RWPE2 (cell line): ENCODE measurements around the gene FAM174B.

ENCODE experiments used
- ATAC-seq: fragments of 200-7000 bp; cut with Tn5 transposase; 3 replicates; pipeline ENCODE4 v1.9.1; 2021; ENCODE audit warnings: low read depth
- DNase-seq: peaks from one replicate; pipeline ENCODE4 v3.0.0-alpha.2; 2020; ENCODE audit warnings: low spot score
- H3K27ac ChIP-seq: fragments of 450-650 bp; 2 replicates; pipeline ENCODE4 v1.5.1; 2017; ENCODE audit warnings: mild to moderate bottlenecking; ENCODE audit not compliant: poor library complexity, severe bottlenecking
- H3K27me3 ChIP-seq: fragments of 250-450 bp; sonication (Bioruptor Pico); 2 replicates; pipeline ENCODE4 v1.5.1; 2021; ENCODE audit warnings: mild to moderate bottlenecking, moderate library complexity; ENCODE audit not compliant: insufficient read depth, poor library complexity, severe bottlenecking
- H3K36me3 ChIP-seq: fragments of 250-450 bp; sonication (Bioruptor Pico); 2 replicates; pipeline ENCODE4 v1.5.1; 2020; ENCODE audit warnings: low read depth, mild to moderate bottlenecking, moderate library complexity
- H3K4me1 ChIP-seq: fragments of 250-450 bp; sonication (Bioruptor Pico); 2 replicates; pipeline ENCODE4 v1.5.1; 2021; ENCODE audit warnings: mild to moderate bottlenecking, moderate library complexity; ENCODE audit not compliant: insufficient read depth, poor library complexity, severe bottlenecking
- H3K4me3 ChIP-seq: fragments of 250-450 bp; sonication (Bioruptor Pico); 2 replicates; pipeline ENCODE4 v1.5.1; 2021; ENCODE audit warnings: mild to moderate bottlenecking, moderate library complexity; ENCODE audit not compliant: severe bottlenecking
- H3K9me3 ChIP-seq: fragments of 250-450 bp; sonication (Bioruptor Pico); 2 replicates; pipeline ENCODE4 v1.5.1; 2021; ENCODE audit warnings: mild to moderate bottlenecking, moderate library complexity; ENCODE audit not compliant: severe bottlenecking
- CTCF ChIP-seq: fragments of 450-650 bp; IDR thresholded peaks from one replicate; pipeline ENCODE4 v1.5.1; 2017; ENCODE audit warnings: mild to moderate bottlenecking, moderate library complexity; ENCODE audit not compliant: poor library complexity, severe bottlenecking

Gene FAM174B

DNA sequence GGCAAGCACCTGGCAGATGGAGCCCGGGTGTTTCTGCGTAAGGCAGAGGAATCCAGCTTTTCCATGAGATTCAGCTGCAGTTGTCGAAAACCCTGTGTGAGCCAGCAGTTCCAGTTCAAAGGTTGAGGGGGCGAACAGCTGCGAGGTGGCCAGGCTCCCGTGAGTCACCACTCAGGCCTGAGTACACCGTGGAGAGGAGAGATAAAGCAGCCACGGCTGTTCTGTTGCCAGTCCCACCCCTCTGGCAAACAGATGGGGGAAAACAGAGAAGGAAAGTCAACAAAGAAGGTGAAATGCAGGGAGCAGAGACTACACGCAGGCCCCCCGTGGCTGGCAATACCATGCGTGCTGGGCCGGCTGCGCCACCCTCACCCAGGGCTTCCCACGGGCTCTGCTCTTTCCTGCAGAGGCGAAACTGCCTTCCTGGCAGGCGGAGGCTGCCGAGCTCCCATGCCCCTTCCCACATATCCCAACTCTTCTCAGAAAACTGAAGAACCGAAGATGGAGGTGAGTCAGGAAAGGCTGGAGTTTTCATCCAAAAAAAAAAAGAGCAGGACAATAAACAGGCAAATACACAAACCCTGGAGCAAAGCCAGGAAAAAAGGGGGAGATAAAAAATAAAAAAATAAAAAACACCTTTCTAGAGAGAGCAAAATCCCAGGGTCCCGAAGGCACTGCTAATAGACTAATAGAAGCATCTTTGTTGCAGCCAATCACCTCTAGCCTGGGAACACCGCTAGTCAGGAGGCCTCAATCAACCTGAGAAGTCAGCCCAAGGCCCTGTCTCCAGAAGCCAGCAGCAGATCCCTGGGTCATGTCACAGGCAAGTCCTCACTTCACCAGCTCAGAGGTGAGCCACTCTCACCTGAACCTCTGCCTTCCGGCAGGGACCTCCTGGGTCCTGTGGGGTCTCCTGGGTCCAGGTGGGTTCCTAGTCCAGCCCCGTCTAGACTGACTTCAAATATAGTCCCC, 37.7 kb downstream of the FAM174B start:
- no peak overlapping the region for H3K4me3 ChIP-seq

DNA sequence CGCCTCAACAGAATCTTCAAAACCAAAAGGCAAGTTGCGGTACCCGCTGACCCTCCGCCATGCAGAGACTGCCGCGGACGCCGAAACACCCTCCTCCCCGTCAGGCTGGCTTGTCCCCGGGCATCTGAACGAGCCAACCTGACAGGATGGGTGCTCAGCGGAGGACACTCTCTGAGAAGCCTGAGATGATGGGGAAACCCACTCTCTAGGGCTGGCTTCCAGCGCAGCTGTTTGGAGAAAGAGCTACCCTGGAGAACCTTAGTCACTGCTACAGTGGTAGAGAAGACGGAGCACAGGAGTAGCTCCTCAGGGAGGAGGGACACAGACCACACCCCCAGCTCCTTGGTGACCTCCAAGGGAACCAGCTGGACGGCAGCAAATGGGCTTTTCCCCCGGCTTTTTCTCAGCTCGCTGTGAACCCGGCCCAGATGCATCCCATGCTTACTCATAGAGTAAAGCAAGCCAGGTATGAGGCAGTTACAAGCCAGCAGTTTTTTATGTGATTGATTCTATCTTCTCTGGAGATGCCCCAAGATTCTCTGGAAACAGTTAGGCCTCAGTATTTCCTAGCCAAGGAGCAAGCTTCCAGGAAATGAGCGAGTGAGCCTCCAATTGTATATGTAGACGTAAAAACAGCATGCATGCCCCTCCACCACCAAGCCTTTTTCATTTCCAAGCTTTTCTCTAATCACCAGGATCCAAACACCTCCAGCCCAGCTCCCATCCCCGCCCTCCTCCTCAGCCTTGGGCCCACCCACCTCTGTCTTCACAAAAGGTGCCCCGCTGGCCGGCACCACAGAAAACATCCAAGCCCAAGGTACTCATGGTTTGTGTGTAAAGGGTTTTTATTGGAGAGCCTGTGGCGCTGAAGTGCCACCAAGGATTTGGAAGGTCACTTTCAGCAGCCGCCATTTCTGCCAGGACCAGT, 38.7 kb downstream of the FAM174B start:
- Histone ChIP-seq H3K9me3 (no peaks in the 10 kb centered on the region), H3K27ac (no peak overlapping the region), H3K36me3 (no peaks in the 10 kb centered on the region), H3K4me1 (no peaks in the 10 kb centered on the region), H3K27me3 (no peaks in the 10 kb centered on the region), H3K4me3 (no peak overlapping the region)
- no peak for TF ChIP-seq CTCF
- no peak for ATAC-seq
- DNase-seq: peak; percentile 64

More for the DNA sequence above, 37.7 kb downstream of the FAM174B start:
- Histone ChIP-seq H3K36me3 (no peaks in the 10 kb centered on the region), H3K9me3 (no peaks in the 10 kb centered on the region), H3K27me3 (no peaks in the 10 kb centered on the region), H3K27ac (no peak overlapping the region), H3K4me1 (no peaks in the 10 kb centered on the region)
- ATAC-seq (peak; percentile 41), DNase-seq (peak; percentile 48)
- no peak for TF ChIP-seq CTCF

DNA sequence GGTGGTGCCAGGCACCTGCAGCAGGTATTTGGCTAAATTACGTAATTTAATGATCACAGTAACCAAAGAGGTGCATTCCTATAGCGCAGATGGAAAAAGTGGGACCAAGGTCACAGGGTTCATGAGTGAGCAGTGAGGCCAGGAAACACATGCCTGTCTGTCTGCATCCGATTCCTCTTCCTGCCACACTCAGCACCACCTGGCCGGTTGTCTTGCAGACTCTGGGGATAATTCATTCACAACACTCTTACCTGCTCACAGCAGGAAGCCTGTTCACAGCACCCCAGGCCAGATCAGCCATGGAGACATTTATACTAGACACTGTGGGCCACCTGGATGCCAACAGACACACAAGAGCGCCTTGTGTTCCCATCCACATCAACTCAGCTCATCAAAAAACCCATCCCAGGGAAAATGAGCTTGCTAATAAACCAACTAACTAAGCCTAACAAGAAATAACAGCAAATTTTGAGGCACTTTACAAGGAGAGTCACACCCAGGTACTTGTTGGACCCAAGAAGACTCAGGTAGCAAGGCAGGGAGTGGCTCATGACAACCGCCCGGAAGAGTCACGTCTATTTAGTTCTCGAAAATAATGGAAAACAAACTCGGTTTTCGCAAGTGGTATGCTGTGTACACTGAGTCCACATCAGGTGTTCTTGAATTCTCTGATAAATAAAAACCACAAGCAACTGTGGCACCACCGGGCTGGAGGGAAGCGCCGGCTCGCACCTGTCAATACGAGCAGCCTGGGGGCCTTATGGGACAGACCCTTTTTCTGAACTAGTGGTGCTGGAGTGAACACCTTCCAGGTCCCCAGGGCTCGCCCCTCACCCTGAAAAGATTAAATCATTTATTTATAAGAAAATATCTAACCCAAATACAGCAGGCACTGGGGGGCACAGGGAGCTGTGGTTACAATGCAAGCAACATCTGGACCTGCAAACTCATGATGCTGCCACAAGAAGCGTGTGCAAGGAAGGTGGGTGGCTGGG, 40.5 kb downstream of the FAM174B start:
- TF ChIP-seq CTCF: no peak
- H3K4me1 ChIP-seq: no peaks in the 10 kb centered on the region
- DNase-seq: peak; percentile 56
- ATAC-seq: no peak
- H3K27me3 ChIP-seq: no peaks in the 10 kb centered on the region
- H3K4me3 ChIP-seq: no peak overlapping the region
- no peaks in the 10 kb centered on the region for H3K9me3 ChIP-seq
- no peaks in the 10 kb centered on the region for H3K36me3 ChIP-seq
- no peak overlapping the region for H3K27ac ChIP-seq

- DNase-seq: no peak
- Histone ChIP-seq H3K36me3 (no peaks in the 10 kb centered on the region), H3K4me1 (no peaks in the 10 kb centered on the region), H3K4me3 (no peak overlapping the region), H3K27ac (no peak overlapping the region), H3K9me3 (no peaks in the 10 kb centered on the region), H3K27me3 (no peaks in the 10 kb centered on the region)
- TF ChIP-seq CTCF: no peak
- no peak for ATAC-seq
Observed at GRCh38 chr15:92614301-92614700, 41.3 kb downstream of the FAM174B start.
